ENCODE data around the gene PRIM2.
A peak's percentile ranks its signal among the peaks of the same experiment; 100 is the strongest.
"Not testable (repeated sequence)": the region's sequence is repeated elsewhere in the genome, so short reads cannot be mapped to it uniquely, and the experiment has no call there.

PRIM2 gene

DNA sequence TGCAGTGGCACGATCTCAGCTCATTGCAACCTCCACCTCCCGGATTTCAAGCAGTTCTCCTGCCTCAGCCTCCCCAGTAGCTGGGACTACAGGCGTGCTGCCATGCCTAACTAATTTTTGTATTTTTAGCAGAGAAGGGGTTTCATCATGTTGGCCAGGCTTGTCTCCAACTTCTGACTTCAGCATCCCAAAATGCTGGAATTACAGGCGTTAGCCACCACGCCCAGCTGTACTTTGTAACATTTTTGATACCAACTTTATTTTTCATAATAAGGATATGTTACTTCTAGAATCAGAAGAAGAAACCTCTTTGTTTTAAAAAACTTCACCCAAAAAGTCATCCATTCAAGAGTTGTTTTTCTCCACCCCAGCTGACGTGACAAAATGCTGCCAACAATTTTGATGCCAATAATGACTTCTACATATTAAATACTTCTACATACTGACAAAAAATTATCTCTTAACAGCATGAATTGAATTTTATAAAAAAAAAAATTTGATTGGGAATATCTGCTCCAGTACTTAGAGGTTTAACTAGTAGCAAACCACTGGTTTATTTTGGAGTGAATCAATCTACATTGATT is 22.5 kb upstream of the PRIM2 start:
- Histone ChIP-seq H3K4me3 (ENCODE audit: low read length) (peak overlapping the region; percentile 15), H3K36me3 (ENCODE audit: control insufficient read depth, insufficient read depth, low read length, severe bottlenecking) (no peaks in the 10 kb centered on the region), H3K9me3 (ENCODE audit: control insufficient read depth, low read length) (no peaks in the 10 kb centered on the region), H3K9ac (ENCODE audit: low read length) (no peak overlapping the region), H3K27me3 (replicated peaks; ENCODE audit: control insufficient read depth, insufficient read depth, low read length) (no peaks in the 10 kb centered on the region), H3K4me1 (ENCODE audit: control insufficient read depth, insufficient read depth, low read length) (peaks cover 5% of the 10 kb centered on the region)
- DNase-seq (ENCODE audit: low read depth): no peak

GRCh38 chr6:57297505-57297904 is 19.9 kb upstream of the PRIM2 start:
- Histone ChIP-seq H3K27me3 (replicated peaks; ENCODE audit: control insufficient read depth, insufficient read depth, low read length) (no peaks in the 10 kb centered on the region), H3K36me3 (ENCODE audit: control insufficient read depth, insufficient read depth, low read length, severe bottlenecking) (no peaks in the 10 kb centered on the region), H3K4me3 (ENCODE audit: low read length) (no peak overlapping the region), H3K9me3 (ENCODE audit: control insufficient read depth, low read length) (no peaks in the 10 kb centered on the region), H3K9ac (ENCODE audit: low read length) (no peak overlapping the region), H3K4me1 (ENCODE audit: control insufficient read depth, insufficient read depth, low read length) (peaks cover 5% of the 10 kb centered on the region)
- DNase-seq (ENCODE audit: low read depth): no peak

GRCh38 chr6:57298741-57299140 is 18.7 kb upstream of the PRIM2 start:
- H3K4me3 ChIP-seq (ENCODE audit: low read length): no peak overlapping the region
- H3K4me1 ChIP-seq (ENCODE audit: control insufficient read depth, insufficient read depth, low read length): peaks cover 5% of the 10 kb centered on the region
- H3K36me3 ChIP-seq (ENCODE audit: control insufficient read depth, insufficient read depth, low read length, severe bottlenecking): no peaks in the 10 kb centered on the region
- no peak for DNase-seq (ENCODE audit: low read depth)
- H3K9me3 ChIP-seq (ENCODE audit: control insufficient read depth, low read length): no peaks in the 10 kb centered on the region
- H3K9ac ChIP-seq (ENCODE audit: low read length): no peak overlapping the region
- H3K27me3 ChIP-seq (replicated peaks; ENCODE audit: control insufficient read depth, insufficient read depth, low read length): no peaks in the 10 kb centered on the region

DNA sequence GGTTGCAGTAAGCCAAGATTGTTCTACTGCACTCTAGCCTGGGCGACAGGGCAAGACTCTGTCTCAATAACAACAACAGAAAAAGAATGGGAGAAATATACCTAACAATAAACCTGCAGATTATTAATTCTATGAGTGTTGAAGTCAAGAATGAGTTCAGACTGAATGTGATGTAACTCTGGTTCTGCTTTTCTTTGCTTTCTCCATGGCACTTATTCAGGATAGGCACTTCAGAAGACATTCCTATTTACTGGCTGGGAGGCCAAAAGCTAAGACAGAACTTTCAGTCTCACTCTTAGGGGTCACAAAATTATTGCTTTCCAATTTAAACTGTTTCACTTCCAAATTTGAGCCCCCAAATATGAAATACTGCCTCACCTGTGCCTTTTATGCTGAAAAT is 15.7 kb upstream of the PRIM2 start:
- peaks cover 23% of the 10 kb centered on the region for H3K4me1 ChIP-seq (ENCODE audit: control insufficient read depth, insufficient read depth, low read length)
- H3K36me3 ChIP-seq (ENCODE audit: control insufficient read depth, insufficient read depth, low read length, severe bottlenecking): no peaks in the 10 kb centered on the region
- H3K27me3 ChIP-seq (replicated peaks; ENCODE audit: control insufficient read depth, insufficient read depth, low read length): no peaks in the 10 kb centered on the region
- H3K9me3 ChIP-seq (ENCODE audit: control insufficient read depth, low read length): no peaks in the 10 kb centered on the region
- DNase-seq (ENCODE audit: low read depth): peak; percentile 38
- H3K9ac ChIP-seq (ENCODE audit: low read length): no peak overlapping the region
- no peak overlapping the region for H3K4me3 ChIP-seq (ENCODE audit: low read length)

DNA sequence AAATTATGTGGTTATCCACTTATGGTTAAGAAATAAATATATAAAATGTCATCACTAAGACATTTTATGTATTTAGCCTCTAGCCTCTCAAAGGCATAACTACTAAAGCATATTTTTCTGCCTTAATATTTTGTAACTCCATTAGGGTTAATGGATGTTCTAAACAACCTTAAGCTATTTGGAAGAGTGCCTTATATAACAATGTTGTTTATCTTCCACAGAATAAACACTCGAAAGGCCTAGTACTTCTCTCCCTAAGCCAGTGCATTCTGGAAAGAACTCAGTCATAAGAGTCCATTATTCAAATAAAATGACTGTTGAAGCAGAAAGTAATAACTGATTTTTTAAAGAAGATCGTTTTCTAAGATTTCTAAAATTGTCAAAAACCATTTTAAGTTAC is 15.0 kb upstream of the PRIM2 start:
- Histone ChIP-seq H3K4me3 (ENCODE audit: low read length) (no peak overlapping the region), H3K27me3 (replicated peaks; ENCODE audit: control insufficient read depth, insufficient read depth, low read length) (no peaks in the 10 kb centered on the region), H3K4me1 (ENCODE audit: control insufficient read depth, insufficient read depth, low read length) (peaks cover 23% of the 10 kb centered on the region), H3K36me3 (ENCODE audit: control insufficient read depth, insufficient read depth, low read length, severe bottlenecking) (no peaks in the 10 kb centered on the region), H3K9ac (ENCODE audit: low read length) (no peak overlapping the region), H3K9me3 (ENCODE audit: control insufficient read depth, low read length) (no peaks in the 10 kb centered on the region)
- peak; percentile 54 for DNase-seq (ENCODE audit: low read depth)

DNA sequence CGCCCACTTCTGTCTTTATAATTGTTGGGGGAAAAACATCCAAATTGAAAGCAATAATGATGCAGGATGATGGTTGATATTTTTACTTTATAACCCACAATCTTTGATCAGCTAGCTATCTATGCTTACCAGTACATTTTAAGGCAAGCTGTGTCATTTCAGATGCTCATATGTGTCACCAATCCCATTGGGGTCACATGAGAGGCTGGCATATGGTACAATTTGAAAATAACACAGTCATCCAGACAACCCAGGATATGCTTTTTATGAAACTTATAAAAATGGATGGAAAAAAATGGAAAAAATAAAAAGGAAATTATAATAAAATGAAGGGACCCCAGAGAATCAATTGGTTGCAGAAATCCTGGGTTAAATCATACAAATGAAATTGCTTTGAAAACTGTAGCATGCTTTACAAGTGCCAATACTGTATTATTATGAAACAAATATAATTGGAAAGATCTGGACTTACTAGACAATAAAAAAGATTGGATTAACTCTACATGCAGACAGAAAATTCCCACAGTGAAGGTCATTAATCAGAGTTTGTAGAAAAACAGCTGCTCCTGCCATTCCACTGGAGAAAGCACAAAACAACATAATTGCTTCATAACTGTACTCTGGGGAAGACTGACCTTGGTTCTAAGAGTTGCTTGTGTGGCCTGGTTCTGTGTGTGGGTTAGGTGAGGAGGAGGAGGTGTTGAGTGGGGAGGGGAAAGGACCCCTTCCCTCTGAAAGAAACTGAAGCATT is 13.3 kb upstream of the PRIM2 start:
- Histone ChIP-seq H3K4me3 (ENCODE audit: low read length) (no peak overlapping the region), H3K9me3 (ENCODE audit: control insufficient read depth, low read length) (no peaks in the 10 kb centered on the region), H3K27me3 (replicated peaks; ENCODE audit: control insufficient read depth, insufficient read depth, low read length) (no peaks in the 10 kb centered on the region), H3K36me3 (ENCODE audit: control insufficient read depth, insufficient read depth, low read length, severe bottlenecking) (no peaks in the 10 kb centered on the region), H3K9ac (ENCODE audit: low read length) (no peak overlapping the region), H3K4me1 (ENCODE audit: control insufficient read depth, insufficient read depth, low read length) (peaks cover 23% of the 10 kb centered on the region)
- DNase-seq (ENCODE audit: low read depth): peak; percentile 84

DNA sequence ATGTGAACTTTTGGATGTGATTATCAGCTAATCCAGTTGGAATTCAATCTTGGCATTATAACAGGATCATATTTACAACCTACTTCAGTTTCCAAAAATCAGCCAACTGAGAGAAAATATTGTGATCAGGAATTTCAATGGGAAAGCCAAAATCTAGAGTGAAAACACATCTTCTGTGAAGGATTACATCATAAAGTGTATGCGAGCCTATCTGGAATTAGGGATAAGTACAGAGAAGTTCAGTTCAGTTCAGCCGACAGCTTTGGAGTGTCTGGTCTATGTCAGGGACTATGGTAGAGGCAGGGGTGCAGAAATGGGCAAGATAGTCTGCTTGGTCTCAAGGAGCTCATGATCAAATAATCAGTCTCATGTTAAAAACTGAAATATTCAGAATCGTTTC is 12.3 kb upstream of the PRIM2 start:
- DNase-seq (ENCODE audit: low read depth): peak; percentile 57
- Histone ChIP-seq H3K36me3 (ENCODE audit: control insufficient read depth, insufficient read depth, low read length, severe bottlenecking) (no peaks in the 10 kb centered on the region), H3K4me3 (ENCODE audit: low read length) (peak overlapping the region; percentile 66), H3K27me3 (replicated peaks; ENCODE audit: control insufficient read depth, insufficient read depth, low read length) (no peaks in the 10 kb centered on the region), H3K9me3 (ENCODE audit: control insufficient read depth, low read length) (no peaks in the 10 kb centered on the region), H3K9ac (ENCODE audit: low read length) (peak overlapping the region; percentile 57), H3K4me1 (ENCODE audit: control insufficient read depth, insufficient read depth, low read length) (peaks cover 23% of the 10 kb centered on the region)

- Histone ChIP-seq H3K9ac (ENCODE audit: low read length) (no peak overlapping the region), H3K4me1 (ENCODE audit: control insufficient read depth, insufficient read depth, low read length) (peaks cover 23% of the 10 kb centered on the region), H3K9me3 (ENCODE audit: control insufficient read depth, low read length) (no peaks in the 10 kb centered on the region), H3K36me3 (ENCODE audit: control insufficient read depth, insufficient read depth, low read length, severe bottlenecking) (no peaks in the 10 kb centered on the region), H3K4me3 (ENCODE audit: low read length) (no peak overlapping the region), H3K27me3 (replicated peaks; ENCODE audit: control insufficient read depth, insufficient read depth, low read length) (no peaks in the 10 kb centered on the region)
- peak; percentile 40 for DNase-seq (ENCODE audit: low read depth)
Observed at GRCh38 chr6:57305761-57306160, 11.7 kb upstream of the PRIM2 start.

DNA sequence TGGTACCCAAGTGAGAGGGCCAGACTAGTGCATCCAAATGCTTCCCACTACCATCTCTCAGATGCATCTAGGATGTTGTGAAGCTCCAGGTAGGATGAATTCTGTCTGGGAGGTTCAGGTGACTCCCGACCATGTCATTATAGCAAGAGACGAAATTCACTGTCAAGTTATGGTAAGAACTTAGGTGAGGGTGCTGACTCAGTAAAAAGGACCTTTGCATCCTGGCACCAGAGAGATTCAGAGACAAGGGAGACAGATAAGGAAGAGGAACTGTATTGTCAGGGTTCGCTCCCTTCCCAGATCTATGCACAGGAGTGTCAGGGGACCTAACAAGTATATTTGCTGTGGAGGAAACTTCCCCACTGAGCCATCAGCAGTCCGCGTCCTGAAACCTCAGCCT is 11.2 kb upstream of the PRIM2 start:
- DNase-seq (ENCODE audit: low read depth): no peak
- Histone ChIP-seq H3K4me3 (ENCODE audit: low read length) (no peak overlapping the region), H3K9me3 (ENCODE audit: control insufficient read depth, low read length) (no peaks in the 10 kb centered on the region), H3K27me3 (replicated peaks; ENCODE audit: control insufficient read depth, insufficient read depth, low read length) (no peaks in the 10 kb centered on the region), H3K4me1 (ENCODE audit: control insufficient read depth, insufficient read depth, low read length) (peaks cover 23% of the 10 kb centered on the region), H3K36me3 (ENCODE audit: control insufficient read depth, insufficient read depth, low read length, severe bottlenecking) (no peaks in the 10 kb centered on the region), H3K9ac (ENCODE audit: low read length) (no peak overlapping the region)

- no peaks in the 10 kb centered on the region for H3K27me3 ChIP-seq (replicated peaks; ENCODE audit: control insufficient read depth, insufficient read depth, low read length)
- peaks cover 26% of the 10 kb centered on the region for H3K4me1 ChIP-seq (ENCODE audit: control insufficient read depth, insufficient read depth, low read length)
- DNase-seq (ENCODE audit: low read depth): no peak
Observed at GRCh38 chr6:57307850-57308249, 9.6 kb upstream of the PRIM2 start.

DNA sequence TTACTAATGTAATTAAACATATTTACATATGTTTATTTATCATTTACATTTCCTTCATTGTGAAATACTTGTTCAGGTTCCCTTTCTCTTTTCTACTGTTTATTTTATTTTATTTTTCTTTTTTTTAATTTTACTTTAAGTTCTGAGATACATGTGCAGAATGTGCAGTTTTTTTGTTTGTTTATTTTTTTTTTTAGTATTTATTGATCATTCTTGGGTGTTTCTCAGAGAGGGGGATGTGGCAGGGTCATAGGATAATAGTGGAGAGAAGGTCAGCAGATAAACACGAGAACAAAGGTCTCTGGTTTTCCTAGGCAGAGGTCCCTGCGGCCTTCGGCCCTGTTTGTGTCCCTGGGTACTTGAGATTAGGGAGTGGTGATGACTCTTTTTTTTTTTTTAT is 8.7 kb upstream of the PRIM2 start:
- not testable (repeated sequence) for H3K4me3 ChIP-seq (ENCODE audit: low read length); H3K36me3 ChIP-seq (ENCODE audit: control insufficient read depth, insufficient read depth, low read length, severe bottlenecking); DNase-seq (ENCODE audit: low read depth); H3K27me3 ChIP-seq (replicated peaks; ENCODE audit: control insufficient read depth, insufficient read depth, low read length); H3K9ac ChIP-seq (ENCODE audit: low read length); H3K9me3 ChIP-seq (ENCODE audit: control insufficient read depth, low read length)
- peaks cover 34% of the 10 kb centered on the region for H3K4me1 ChIP-seq (ENCODE audit: control insufficient read depth, insufficient read depth, low read length)

More at GRCh38 chr6:57307850-57308249, 9.6 kb upstream of the PRIM2 start:
- Histone ChIP-seq H3K9me3 (ENCODE audit: control insufficient read depth, low read length) (no peaks in the 10 kb centered on the region), H3K4me3 (ENCODE audit: low read length) (no peak overlapping the region), H3K9ac (ENCODE audit: low read length) (no peak overlapping the region), H3K36me3 (ENCODE audit: control insufficient read depth, insufficient read depth, low read length, severe bottlenecking) (no peaks in the 10 kb centered on the region)

Data from adipocyte (in vitro differentiated cells).